HepG2 (cell line): ENCODE measurements around the gene CDK6. TPM values are rescaled to one million over a fixed set of nuclear protein-coding genes. Genes with fewer than 3 reads are reported as not detected.

ENCODE experiments used
- ADNP ChIP-seq: sonication (generic); formaldehyde crosslinking; IDR thresholded peaks from 2 replicates; pipeline ENCODE4 v1.4.0; 2020; ENCODE audit warnings: missing genetic modification reagents
- ETV6 ChIP-seq: sonication (generic); formaldehyde crosslinking; conservative IDR thresholded peaks from 2 replicates; pipeline ENCODE4 v1.4.0; 2020; ENCODE audit warnings: missing genetic modification reagents
- GATA4 ChIP-seq: sonication (generic); IDR thresholded peaks from 2 replicates; pipeline ENCODE4 v1.6.1; 2016; ENCODE audit warnings: antibody characterized with exemption, low read depth, borderline replicate concordance
- HMG20B ChIP-seq: conservative IDR thresholded peaks from 2 replicates; pipeline ENCODE4 v1.6.1; 2016; ENCODE audit warnings: missing genetic modification reagents, missing compliant biosample characterization
- MBNL3 ChIP-seq: fragments of 250-450 bp; sonication (Bioruptor Pico); conservative IDR thresholded peaks from 2 replicates; pipeline ENCODE4 v1.8.0; 2022; ENCODE audit warnings: mild to moderate bottlenecking, inconsistent platforms
- POLR2AphosphoS5 ChIP-seq: IDR thresholded peaks from 2 replicates; pipeline ENCODE4 v1.6.1; 2012; ENCODE audit warnings: low read depth, low read length
- RBAK ChIP-seq: sonication (generic); formaldehyde crosslinking; IDR thresholded peaks from 2 replicates; pipeline ENCODE4 v1.5.1; 2020; ENCODE audit warnings: mild to moderate bottlenecking, missing genetic modification reagents
- SP1 ChIP-seq, 2 experiments: fragments of 450-650 bp in 1 of 2; sonication (generic) in 1 of 2; formaldehyde crosslinking in 1 of 2; IDR thresholded peaks; 2 replicates each; pipeline versions ENCODE4 v1.4.0 to v1.6.1; 2016 to 2020; ENCODE audit warnings: missing genetic modification reagents in 1 of 2
- SRSF9 ChIP-seq: fragments of 200-400 bp; formaldehyde crosslinking; IDR thresholded peaks from 2 replicates; pipeline ENCODE4 v1.6.1; 2018; ENCODE audit warnings: borderline replicate concordance, mild to moderate bottlenecking, low read depth, low read length; ENCODE audit not compliant: insufficient read depth, poor library complexity, severe bottlenecking
- TERF1 ChIP-seq: sonication (generic); formaldehyde crosslinking; IDR thresholded peaks from 2 replicates; pipeline ENCODE4 v1.8.0; 2022; ENCODE audit warnings: mild to moderate bottlenecking, missing genetic modification reagents, moderate library complexity
- ZFAT ChIP-seq: sonication (generic); formaldehyde crosslinking; conservative IDR thresholded peaks from 2 replicates; pipeline ENCODE4 v1.8.1; 2023; ENCODE audit warnings: missing genetic modification reagents, inconsistent platforms
- ZNF12 ChIP-seq: sonication (generic); formaldehyde crosslinking; IDR thresholded peaks from 2 replicates; pipeline ENCODE4 v1.5.0; 2020; ENCODE audit warnings: missing genetic modification reagents
- ZZZ3 ChIP-seq: sonication (generic); formaldehyde crosslinking; IDR thresholded peaks from 2 replicates; pipeline ENCODE4 v1.4.0; 2020; ENCODE audit warnings: missing genetic modification reagents, mild to moderate bottlenecking, borderline replicate concordance
- polyA plus RNA-seq, 8 experiments: library from polyadenylated mRNA; depleted of rRNA in 3 of 8; stranded (reverse) in 7 of 8; unstranded in 1 of 8; fragments of >200 nt; fragmentation: Illumina TruSeq in 4 of 8; extraction: Trizol in 4 of 8; gene quantifications; 2 replicates each; pipeline versions ENCODE4 v1.2.1 to v1.2.3, GENCODE V29; 2011 to 2016; ENCODE audit warnings: low read depth in 4 of 8, missing spikeins in 1 of 8, mixed read lengths in 1 of 8; ENCODE audit not compliant: insufficient read depth in 1 of 8
- total RNA-seq, 5 experiments: library from RNA; depleted of rRNA; stranded (reverse); fragments of >200 nt; fragmentation: Illumina TruSeq; extraction: Trizol; gene quantifications; 2 replicates each; pipeline ENCODE4 v1.2.3, GENCODE V29; 2016; ENCODE audit warnings: low read depth in 1 of 5
- TF ChIP-seq, protein P1 (sequence below): sonication (generic); formaldehyde crosslinking; IDR thresholded peaks from 2 replicates; pipeline ENCODE4 v1.4.0; 2020; ENCODE audit warnings: missing genetic modification reagents, low read depth, mild to moderate bottlenecking, borderline replicate concordance
- TF ChIP-seq, protein P2 (sequence below): sonication (generic); formaldehyde crosslinking; IDR thresholded peaks from 2 replicates; pipeline ENCODE4 v1.8.0; 2022; ENCODE audit warnings: missing genetic modification reagents, mild to moderate bottlenecking, inconsistent platforms, borderline replicate concordance
- TF ChIP-seq, protein P3 (sequence below): sonication (generic); formaldehyde crosslinking; IDR thresholded peaks from 2 replicates; pipeline ENCODE4 v1.4.0; 2020; ENCODE audit warnings: missing genetic modification reagents, borderline replicate concordance
- TF ChIP-seq, protein P4 (sequence below): sonication (generic); formaldehyde crosslinking; IDR thresholded peaks from 2 replicates; pipeline ENCODE4 v1.5.0; 2020; ENCODE audit warnings: mild to moderate bottlenecking, missing genetic modification reagents, borderline replicate concordance
- TF ChIP-seq, protein P5 (sequence below): sonication (generic); formaldehyde crosslinking; IDR thresholded peaks from 2 replicates; pipeline ENCODE4 v1.8.0; 2022; ENCODE audit warnings: mild to moderate bottlenecking, missing genetic modification reagents, moderate library complexity

Gene CDK6
- total and polyA plus RNA-seq, 2 of the 13 experiments (the other 11 are each of a cell fraction or from before 2014, with no cell fraction given) = 34.6 to 90.8 TPM

- TF ChIP-seq, protein P1, sequence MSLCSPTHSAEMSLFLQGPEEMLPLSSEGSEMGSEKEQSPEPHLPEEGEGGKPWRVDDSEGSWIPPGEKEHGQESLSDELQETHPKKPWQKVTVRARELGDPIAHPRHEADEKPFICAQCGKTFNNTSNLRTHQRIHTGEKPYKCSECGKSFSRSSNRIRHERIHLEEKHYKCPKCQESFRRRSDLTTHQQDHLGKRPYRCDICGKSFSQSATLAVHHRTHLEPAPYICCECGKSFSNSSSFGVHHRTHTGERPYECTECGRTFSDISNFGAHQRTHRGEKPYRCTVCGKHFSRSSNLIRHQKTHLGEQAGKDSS (CRISPR knock-in tag) = peak; percentile 94
- TF ChIP-seq, protein P2, sequence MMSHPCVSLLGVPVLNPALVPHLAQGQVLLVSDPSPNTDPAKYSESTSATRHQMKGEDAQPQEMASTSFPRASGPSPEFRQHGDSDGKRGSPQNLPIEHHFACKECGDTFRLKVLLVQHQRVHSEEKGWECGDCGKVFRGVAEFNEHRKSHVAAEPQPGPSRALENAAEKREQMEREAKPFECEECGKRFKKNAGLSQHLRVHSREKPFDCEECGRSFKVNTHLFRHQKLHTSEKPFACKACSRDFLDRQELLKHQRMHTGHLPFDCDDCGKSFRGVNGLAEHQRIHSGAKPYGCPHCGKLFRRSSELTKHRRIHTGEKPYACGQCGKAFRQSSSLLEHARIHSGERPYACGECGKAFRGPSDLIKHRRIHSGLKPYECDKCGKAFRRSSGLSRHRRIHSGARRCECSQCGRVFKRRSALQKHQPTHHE (CRISPR knock-in tag) = no peak
- no peak for TF ChIP-seq GATA4
- no peak for TF ChIP-seq SRSF9
- no peak for TF ChIP-seq HMG20B
- TF ChIP-seq, protein P3, sequence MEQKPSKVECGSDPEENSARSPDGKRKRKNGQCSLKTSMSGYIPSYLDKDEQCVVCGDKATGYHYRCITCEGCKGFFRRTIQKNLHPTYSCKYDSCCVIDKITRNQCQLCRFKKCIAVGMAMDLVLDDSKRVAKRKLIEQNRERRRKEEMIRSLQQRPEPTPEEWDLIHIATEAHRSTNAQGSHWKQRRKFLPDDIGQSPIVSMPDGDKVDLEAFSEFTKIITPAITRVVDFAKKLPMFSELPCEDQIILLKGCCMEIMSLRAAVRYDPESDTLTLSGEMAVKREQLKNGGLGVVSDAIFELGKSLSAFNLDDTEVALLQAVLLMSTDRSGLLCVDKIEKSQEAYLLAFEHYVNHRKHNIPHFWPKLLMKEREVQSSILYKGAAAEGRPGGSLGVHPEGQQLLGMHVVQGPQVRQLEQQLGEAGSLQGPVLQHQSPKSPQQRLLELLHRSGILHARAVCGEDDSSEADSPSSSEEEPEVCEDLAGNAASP (CRISPR knock-in tag) = peak; percentile 81
- TF ChIP-seq, protein P4, sequence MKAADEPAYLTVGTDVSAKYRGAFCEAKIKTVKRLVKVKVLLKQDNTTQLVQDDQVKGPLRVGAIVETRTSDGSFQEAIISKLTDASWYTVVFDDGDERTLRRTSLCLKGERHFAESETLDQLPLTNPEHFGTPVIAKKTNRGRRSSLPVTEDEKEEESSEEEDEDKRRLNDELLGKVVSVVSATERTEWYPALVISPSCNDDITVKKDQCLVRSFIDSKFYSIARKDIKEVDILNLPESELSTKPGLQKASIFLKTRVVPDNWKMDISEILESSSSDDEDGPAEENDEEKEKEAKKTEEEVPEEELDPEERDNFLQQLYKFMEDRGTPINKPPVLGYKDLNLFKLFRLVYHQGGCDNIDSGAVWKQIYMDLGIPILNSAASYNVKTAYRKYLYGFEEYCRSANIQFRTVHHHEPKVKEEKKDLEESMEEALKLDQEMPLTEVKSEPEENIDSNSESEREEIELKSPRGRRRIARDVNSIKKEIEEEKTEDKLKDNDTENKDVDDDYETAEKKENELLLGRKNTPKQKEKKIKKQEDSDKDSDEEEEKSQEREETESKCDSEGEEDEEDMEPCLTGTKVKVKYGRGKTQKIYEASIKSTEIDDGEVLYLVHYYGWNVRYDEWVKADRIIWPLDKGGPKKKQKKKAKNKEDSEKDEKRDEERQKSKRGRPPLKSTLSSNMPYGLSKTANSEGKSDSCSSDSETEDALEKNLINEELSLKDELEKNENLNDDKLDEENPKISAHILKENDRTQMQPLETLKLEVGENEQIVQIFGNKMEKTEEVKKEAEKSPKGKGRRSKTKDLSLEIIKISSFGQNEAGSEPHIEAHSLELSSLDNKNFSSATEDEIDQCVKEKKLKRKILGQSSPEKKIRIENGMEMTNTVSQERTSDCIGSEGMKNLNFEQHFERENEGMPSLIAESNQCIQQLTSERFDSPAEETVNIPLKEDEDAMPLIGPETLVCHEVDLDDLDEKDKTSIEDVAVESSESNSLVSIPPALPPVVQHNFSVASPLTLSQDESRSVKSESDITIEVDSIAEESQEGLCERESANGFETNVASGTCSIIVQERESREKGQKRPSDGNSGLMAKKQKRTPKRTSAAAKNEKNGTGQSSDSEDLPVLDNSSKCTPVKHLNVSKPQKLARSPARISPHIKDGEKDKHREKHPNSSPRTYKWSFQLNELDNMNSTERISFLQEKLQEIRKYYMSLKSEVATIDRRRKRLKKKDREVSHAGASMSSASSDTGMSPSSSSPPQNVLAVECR (CRISPR knock-in tag) = peak; percentile 68
- no peak for TF ChIP-seq ADNP (CRISPR knock-in tag)
- no peak for TF ChIP-seq POLR2AphosphoS5
- 0 out of 2 replicates have a peak, but pooled peaks have one; percentile 44 for TF ChIP-seq ZFAT (CRISPR knock-in tag)
- TF ChIP-seq TERF1 (CRISPR knock-in tag) = no peak
- TF ChIP-seq ETV6 = no peak
- 0 out of 2 replicates have a peak, but pooled peaks have one; percentile 43 for TF ChIP-seq ZNF12 (CRISPR knock-in tag)
- TF ChIP-seq, protein P5, sequence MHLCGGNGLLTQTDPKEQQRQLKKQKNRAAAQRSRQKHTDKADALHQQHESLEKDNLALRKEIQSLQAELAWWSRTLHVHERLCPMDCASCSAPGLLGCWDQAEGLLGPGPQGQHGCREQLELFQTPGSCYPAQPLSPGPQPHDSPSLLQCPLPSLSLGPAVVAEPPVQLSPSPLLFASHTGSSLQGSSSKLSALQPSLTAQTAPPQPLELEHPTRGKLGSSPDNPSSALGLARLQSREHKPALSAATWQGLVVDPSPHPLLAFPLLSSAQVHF (CRISPR knock-in tag) = peak; percentile 70; the same call in 1 of the 2 replicates
- TF ChIP-seq ZZZ3 (CRISPR knock-in tag) = 0 out of 2 replicates have a peak, but pooled peaks have one; percentile 67
- TF ChIP-seq MBNL3 (CRISPR knock-in tag) = no peak
- TF ChIP-seq RBAK (CRISPR knock-in tag) = no peak
- no peak for TF ChIP-seq SP1 (IDR thresholded peaks at IDR 0.05)
- TF ChIP-seq SP1 (CRISPR knock-in tag; IDR thresholded peaks at IDR 0.05) = no peak
These were observed 3.2 kb downstream of the CDK6 start (continued) for GRCh38 chr7:92833024-92833765.
